Middle frontal gyrus (tissue), 1 donor: ENCODE results near the gene IL6.

Experiments used
- DNase-seq: peaks from one replicate; pipeline ENCODE4 v3.0.0-alpha.2; 2015; ENCODE audit warnings: low spot score; ENCODE audit errors: extremely low spot score

Gene IL6

DNA sequence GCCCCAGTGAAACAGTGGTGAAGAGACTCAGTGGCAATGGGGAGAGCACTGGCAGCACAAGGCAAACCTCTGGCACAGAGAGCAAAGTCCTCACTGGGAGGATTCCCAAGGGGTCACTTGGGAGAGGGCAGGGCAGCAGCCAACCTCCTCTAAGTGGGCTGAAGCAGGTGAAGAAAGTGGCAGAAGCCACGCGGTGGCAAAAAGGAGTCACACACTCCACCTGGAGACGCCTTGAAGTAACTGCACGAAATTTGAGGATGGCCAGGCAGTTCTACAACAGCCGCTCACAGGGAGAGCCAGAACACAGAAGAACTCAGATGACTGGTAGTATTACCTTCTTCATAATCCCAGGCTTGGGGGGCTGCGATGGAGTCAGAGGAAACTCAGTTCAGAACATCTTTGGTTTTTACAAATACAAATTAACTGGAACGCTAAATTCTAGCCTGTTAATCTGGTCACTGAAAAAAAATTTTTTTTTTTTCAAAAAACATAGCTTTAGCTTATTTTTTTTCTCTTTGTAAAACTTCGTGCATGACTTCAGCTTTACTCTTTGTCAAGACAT lies 574 bp upstream of the IL6 start:
- no peak for DNase-seq

- no peak for DNase-seq
These were observed 675 bp downstream of the IL6 start for GRCh38 chr7:22727714-22728035.

DNA sequence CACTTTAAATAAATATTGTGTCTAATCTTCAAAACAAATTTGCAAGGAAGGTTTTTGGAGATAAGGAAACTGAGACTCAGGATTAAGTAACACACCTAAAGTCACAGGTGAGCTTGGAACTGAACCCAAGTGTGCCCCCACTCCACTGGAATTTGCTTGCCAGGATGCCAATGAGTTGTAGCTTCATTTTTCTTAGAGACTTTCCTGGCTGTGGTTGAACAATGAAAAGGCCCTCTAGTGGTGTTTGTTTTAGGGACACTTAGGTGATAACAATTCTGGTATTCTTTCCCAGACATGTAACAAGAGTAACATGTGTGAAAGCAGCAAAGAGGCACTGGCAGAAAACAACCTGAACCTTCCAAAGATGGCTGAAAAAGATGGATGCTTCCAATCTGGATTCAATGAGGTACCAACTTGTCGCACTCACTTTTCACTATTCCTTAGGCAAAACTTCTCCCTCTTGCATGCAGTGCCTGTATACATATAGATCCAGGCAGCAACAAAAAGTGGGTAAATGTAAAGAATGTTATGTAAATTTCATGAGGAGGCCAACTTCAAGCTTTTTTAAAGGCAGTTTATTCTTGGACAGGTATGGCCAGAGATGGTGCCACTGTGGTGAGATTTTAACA lies 1.5 kb downstream of the IL6 start:
- no peak for DNase-seq

- DNase-seq, result no peak
These were observed 2.3 kb downstream of the IL6 start for GRCh38 chr7:22729180-22729825.

- DNase-seq, result no peak
These were observed 3.2 kb downstream of the IL6 start for GRCh38 chr7:22730066-22730710.

DNA sequence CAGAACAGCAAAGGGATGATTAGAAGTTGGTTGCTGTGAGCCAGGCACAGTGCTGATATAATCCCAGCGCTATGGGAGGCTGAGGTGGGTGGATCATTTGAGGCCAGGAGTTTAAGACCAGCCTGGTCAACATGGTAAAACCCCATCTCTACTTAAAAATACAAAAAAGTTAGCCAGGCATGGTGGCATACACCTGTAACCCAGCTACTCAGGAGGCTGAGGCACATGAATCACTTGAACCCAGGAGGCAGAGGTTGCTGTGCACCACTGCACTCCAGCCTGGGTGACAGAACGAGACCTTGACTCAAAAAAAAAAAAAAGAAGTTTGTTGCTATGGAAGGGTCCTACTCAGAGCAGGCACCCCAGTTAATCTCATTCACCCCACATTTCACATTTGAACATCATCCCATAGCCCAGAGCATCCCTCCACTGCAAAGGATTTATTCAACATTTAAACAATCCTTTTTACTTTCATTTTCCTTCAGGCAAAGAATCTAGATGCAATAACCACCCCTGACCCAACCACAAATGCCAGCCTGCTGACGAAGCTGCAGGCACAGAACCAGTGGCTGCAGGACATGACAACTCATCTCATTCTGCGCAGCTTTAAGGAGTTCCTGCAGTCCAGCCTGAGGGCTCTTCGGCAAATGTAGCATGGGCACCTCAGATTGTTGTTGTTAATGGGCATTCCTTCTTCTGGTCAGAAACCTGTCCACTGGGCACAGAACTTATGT lies 4.1 kb downstream of the IL6 start:
- no peak for DNase-seq

- no peak for DNase-seq
These were observed 4.8 kb downstream of the IL6 start for GRCh38 chr7:22731766-22732165.

GRCh38 chr7:22732556-22733126 lies 5.6 kb downstream of the IL6 start:
- DNase-seq, result no peak

GRCh38 chr7:22733761-22734160 lies 6.8 kb downstream of the IL6 start:
- no peak for DNase-seq

GRCh38 chr7:22743014-22743413 lies 16.0 kb downstream of the IL6 start:
- no peak for DNase-seq

GRCh38 chr7:22751341-22751740 lies 24.3 kb downstream of the IL6 start:
- DNase-seq, result no peak

DNA sequence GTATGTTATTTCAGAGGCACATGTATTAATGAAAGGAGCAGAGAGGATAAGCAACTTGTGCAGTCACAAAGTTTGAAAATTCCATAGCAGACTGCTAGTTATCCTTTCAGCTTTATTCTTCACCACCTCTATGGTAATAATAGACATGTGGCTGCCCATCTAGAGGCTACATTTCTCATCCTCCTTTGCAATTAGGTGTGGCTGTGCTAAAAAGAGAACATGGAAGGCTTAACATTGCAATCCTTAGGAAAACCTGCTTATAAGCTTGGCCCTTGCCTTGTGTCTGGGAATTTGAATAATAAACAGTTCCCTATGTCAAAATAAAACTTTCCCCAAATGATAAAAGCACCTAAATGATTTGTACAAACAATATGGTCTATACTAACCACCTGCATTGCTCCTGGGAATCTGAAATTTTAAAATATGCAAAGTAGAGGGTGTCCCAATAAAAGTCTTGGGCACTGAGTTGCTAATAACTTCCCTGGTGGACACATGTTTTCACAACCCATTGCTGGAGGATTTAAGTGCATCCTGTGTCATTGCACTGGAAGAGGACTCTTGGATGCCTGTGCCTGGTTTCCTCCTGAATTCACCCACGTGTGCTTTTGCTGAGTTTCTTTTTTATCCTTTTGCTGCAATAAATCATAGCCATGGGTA lies 30.5 kb downstream of the IL6 start:
- no peak for DNase-seq

DNA sequence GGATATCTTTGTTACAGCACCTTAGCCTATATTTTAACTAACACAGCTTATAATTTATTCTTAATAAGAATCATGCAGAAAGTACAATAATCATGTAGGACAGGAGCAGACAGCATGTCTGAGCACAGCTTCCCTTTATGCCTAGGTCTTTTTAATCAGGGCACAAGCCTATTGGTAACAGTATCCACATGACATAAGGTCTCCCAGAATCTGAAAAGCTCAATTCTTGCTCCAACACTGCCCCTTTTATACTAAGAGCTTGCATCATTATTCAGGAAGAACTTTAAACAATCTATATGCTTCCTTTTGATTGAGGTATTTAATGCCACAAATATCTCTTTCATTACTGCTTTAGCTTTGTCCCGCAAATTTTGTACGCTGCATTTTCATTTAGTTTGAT lies 31.6 kb downstream of the IL6 start:
- no peak for DNase-seq

DNA sequence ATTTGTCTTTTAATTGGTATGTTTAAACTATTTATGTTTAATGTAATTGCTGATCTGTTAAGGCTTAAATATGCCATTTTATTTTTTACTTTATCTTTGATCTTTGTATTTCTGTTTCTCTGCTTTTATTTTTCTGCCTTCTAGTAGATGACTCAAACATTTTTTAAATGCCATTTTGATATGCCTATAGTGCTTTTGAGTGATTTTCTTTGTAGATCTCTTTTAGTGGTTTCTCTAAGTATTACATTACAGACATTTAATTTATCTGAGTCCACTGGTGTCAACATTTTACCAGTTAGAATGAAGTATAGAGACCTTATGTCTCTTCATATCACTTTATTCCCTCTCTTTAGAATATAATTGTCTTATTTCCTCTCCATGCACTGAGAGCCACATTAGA lies 32.7 kb downstream of the IL6 start:
- no peak for DNase-seq

GRCh38 chr7:22762866-22763265 lies 35.9 kb downstream of the IL6 start:
- DNase-seq, result no peak

DNA sequence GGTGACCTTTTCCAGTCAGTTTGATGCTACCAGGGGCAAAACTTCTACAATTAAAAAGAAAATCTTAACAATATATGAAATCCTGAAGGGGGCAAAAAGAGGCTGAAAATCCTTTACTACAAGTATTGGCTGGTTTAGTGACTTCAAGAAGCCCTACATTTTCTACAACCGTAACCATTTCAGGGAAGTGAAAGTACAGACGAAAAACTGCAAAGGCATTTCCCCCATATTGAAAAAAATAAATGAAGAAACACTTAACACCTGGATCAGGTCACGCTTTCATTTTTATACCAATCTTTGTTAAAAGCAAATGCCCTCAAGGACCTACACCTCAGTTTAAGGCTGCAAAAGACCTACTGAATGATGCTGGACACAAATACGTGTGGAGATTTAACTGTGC lies 38.6 kb downstream of the IL6 start:
- no peak for DNase-seq

GRCh38 chr7:22771194-22771871 lies 44.3 kb downstream of the IL6 start:
- no peak for DNase-seq

DNA sequence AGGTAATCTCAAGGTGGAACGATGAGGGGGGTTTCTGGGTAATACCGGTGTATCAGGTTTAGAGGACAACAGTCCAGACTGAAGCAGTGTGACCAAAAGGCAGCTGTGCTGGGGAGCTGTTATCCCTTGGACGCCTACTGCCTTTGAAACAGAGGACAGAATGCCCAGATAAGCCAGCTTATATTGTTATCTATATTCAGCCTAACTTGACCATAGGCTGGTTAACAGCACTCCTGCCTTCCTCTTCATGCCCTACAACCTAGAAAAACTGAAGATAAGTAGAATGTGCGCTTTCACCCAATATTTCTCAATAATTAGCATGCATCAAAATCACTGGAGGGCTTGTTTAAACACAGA lies 44.9 kb downstream of the IL6 start:
- DNase-seq, result no peak

DNA sequence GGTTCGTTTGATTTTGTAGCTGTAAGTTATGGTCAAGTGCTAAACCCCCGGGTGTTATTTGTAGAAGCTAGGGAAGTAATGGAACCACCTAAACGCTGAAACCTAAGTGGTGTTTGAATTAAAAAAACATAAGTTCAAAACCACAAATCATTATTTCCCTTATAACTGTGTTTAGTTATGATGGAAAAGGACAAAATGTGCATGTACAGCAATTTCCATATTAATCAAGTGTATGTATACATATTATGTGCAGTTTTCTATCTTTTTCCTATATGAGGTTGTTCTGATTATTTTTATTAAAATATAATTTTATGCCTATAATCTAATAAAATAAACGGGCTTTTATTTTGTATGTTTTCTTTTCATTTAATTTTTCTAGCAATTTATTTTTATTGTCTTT lies 45.9 kb downstream of the IL6 start:
- DNase-seq, result no peak

GRCh38 chr7:22776964-22777363 lies 50.0 kb downstream of the IL6 start:
- no peak for DNase-seq
